HEK293 (cell line): ENCODE measurements around the gene CNOT4.

Experiments
- BCL11A ChIP-seq: fragments of 450-650 bp; formaldehyde crosslinking; IDR thresholded peaks from 2 replicates; pipeline ENCODE4 v1.5.1; 2016; ENCODE audit warnings: low read depth, missing biosample characterization, missing genetic modification characterization
- GLIS2 ChIP-seq: fragments of 450-650 bp; formaldehyde crosslinking; IDR thresholded peaks from 2 replicates; pipeline ENCODE4 v1.5.1; 2016; ENCODE audit warnings: missing biosample characterization, missing genetic modification characterization
- KLF16 ChIP-seq: fragments of 450-650 bp; formaldehyde crosslinking; IDR thresholded peaks from 2 replicates; pipeline ENCODE4 v1.5.1; 2017; ENCODE audit warnings: missing biosample characterization, missing genetic modification characterization
- KLF8 ChIP-seq: fragments of 450-650 bp; formaldehyde crosslinking; IDR thresholded peaks from 2 replicates; pipeline ENCODE4 v1.5.1; 2016; ENCODE audit warnings: missing biosample characterization, missing genetic modification characterization
- MYNN ChIP-seq: fragments of 450-650 bp; formaldehyde crosslinking; IDR thresholded peaks from 2 replicates; pipeline ENCODE4 v1.5.1; 2016; ENCODE audit warnings: missing biosample characterization, missing genetic modification characterization, borderline replicate concordance
- TRIM28 ChIP-seq: IDR thresholded peaks from 2 replicates; pipeline ENCODE4 v1.6.1; 2011; ENCODE audit warnings: low read length, control low read depth, borderline replicate concordance
- YY1 ChIP-seq: fragments of 450-650 bp; formaldehyde crosslinking; IDR thresholded peaks from 2 replicates; pipeline ENCODE4 v1.5.1; 2018; ENCODE audit warnings: missing biosample characterization, missing genetic modification characterization
- ZBTB48 ChIP-seq: fragments of 450-650 bp; formaldehyde crosslinking; IDR thresholded peaks from 2 replicates; pipeline ENCODE4 v1.5.1; 2016; ENCODE audit warnings: missing biosample characterization, missing genetic modification characterization
- ZBTB8A ChIP-seq: fragments of 450-650 bp; formaldehyde crosslinking; IDR thresholded peaks from 2 replicates; pipeline ENCODE4 v1.5.1; 2016; ENCODE audit warnings: missing biosample characterization, missing genetic modification characterization
- ZNF10 ChIP-seq: fragments of 450-650 bp; formaldehyde crosslinking; IDR thresholded peaks from 2 replicates; pipeline ENCODE4 v1.5.1; 2017; ENCODE audit warnings: missing biosample characterization, missing genetic modification characterization
- ZNF112 ChIP-seq: fragments of 450-650 bp; formaldehyde crosslinking; IDR thresholded peaks from 2 replicates; pipeline ENCODE4 v1.5.0; 2017; ENCODE audit warnings: missing biosample characterization, missing genetic modification characterization
- ZNF138 ChIP-seq: fragments of 450-650 bp; formaldehyde crosslinking; IDR thresholded peaks from 2 replicates; pipeline ENCODE4 v1.5.1; 2016; ENCODE audit warnings: missing biosample characterization, missing genetic modification characterization, borderline replicate concordance
- ZNF16 ChIP-seq: fragments of 450-650 bp; formaldehyde crosslinking; IDR thresholded peaks from 2 replicates; pipeline ENCODE4 v1.5.1; 2016; ENCODE audit warnings: low read depth, missing biosample characterization, missing genetic modification characterization
- ZNF174 ChIP-seq: fragments of 450-650 bp; formaldehyde crosslinking; IDR thresholded peaks from 2 replicates; pipeline ENCODE4 v1.5.0; 2017; ENCODE audit warnings: missing biosample characterization, mild to moderate bottlenecking, missing genetic modification characterization
- ZNF2 ChIP-seq: fragments of 450-650 bp; formaldehyde crosslinking; IDR thresholded peaks from 2 replicates; pipeline ENCODE4 v1.5.1; 2016; ENCODE audit warnings: missing biosample characterization, missing genetic modification characterization
- ZNF214 ChIP-seq: fragments of 450-650 bp; formaldehyde crosslinking; IDR thresholded peaks from 2 replicates; pipeline ENCODE4 v1.5.1; 2017; ENCODE audit warnings: missing biosample characterization, mild to moderate bottlenecking, missing genetic modification characterization, borderline replicate concordance
- ZNF221 ChIP-seq: fragments of 450-650 bp; formaldehyde crosslinking; IDR thresholded peaks from 2 replicates; pipeline ENCODE4 v1.5.1; 2017; ENCODE audit warnings: missing biosample characterization, missing genetic modification characterization, borderline replicate concordance
- ZNF223 ChIP-seq: fragments of 450-650 bp; formaldehyde crosslinking; IDR thresholded peaks from 2 replicates; pipeline ENCODE4 v1.5.1; 2016; ENCODE audit warnings: missing biosample characterization, missing genetic modification characterization
- ZNF24 ChIP-seq: fragments of 450-650 bp; formaldehyde crosslinking; IDR thresholded peaks from 2 replicates; pipeline ENCODE4 v1.5.1; 2016; ENCODE audit warnings: missing biosample characterization, missing genetic modification characterization
- ZNF354C ChIP-seq: fragments of 450-650 bp; formaldehyde crosslinking; IDR thresholded peaks from 2 replicates; pipeline ENCODE4 v1.5.1; 2016; ENCODE audit warnings: missing biosample characterization, missing genetic modification characterization, low read depth, borderline replicate concordance
- ZNF366 ChIP-seq: fragments of 450-650 bp; formaldehyde crosslinking; conservative IDR thresholded peaks from 2 replicates; pipeline ENCODE4 v1.5.1; 2016; ENCODE audit warnings: missing biosample characterization, missing genetic modification characterization
- ZNF433 ChIP-seq: fragments of 450-650 bp; formaldehyde crosslinking; IDR thresholded peaks from 2 replicates; pipeline ENCODE4 v1.5.1; 2016; ENCODE audit warnings: missing biosample characterization, missing genetic modification characterization, low read depth
- ZNF549 ChIP-seq: fragments of 450-650 bp; IDR thresholded peaks from 2 replicates; pipeline ENCODE4 v1.5.1; 2018; ENCODE audit warnings: missing biosample characterization, missing genetic modification characterization, mild to moderate bottlenecking, inconsistent platforms, moderate library complexity
- ZNF624 ChIP-seq: fragments of 450-650 bp; formaldehyde crosslinking; IDR thresholded peaks from 2 replicates; pipeline ENCODE4 v1.5.1; 2017; ENCODE audit warnings: missing biosample characterization, missing genetic modification characterization
- ZNF658 ChIP-seq: fragments of 450-650 bp; formaldehyde crosslinking; IDR thresholded peaks from 2 replicates; pipeline ENCODE4; 2016; ENCODE audit warnings: missing biosample characterization, missing genetic modification characterization
- ZNF660 ChIP-seq: fragments of 450-650 bp; IDR thresholded peaks from 2 replicates; pipeline ENCODE4 v1.5.1; 2018; ENCODE audit warnings: missing biosample characterization, mild to moderate bottlenecking, missing genetic modification characterization
- ZNF701 ChIP-seq: fragments of 450-650 bp; formaldehyde crosslinking; IDR thresholded peaks from 2 replicates; pipeline ENCODE4 v1.5.1; 2016; ENCODE audit warnings: missing biosample characterization, missing genetic modification characterization
- ZNF76 ChIP-seq: fragments of 450-650 bp; formaldehyde crosslinking; IDR thresholded peaks from 2 replicates; pipeline ENCODE4; 2016; ENCODE audit warnings: low read depth, missing biosample characterization, missing genetic modification characterization, borderline replicate concordance
- ZNF777 ChIP-seq: fragments of 450-650 bp; formaldehyde crosslinking; IDR thresholded peaks from 2 replicates; pipeline ENCODE4 v1.5.1; 2017; ENCODE audit warnings: missing biosample characterization, missing genetic modification characterization, borderline replicate concordance
- ZNF791 ChIP-seq: fragments of 450-650 bp; formaldehyde crosslinking; IDR thresholded peaks from 2 replicates; pipeline ENCODE4 v1.5.1; 2016; ENCODE audit warnings: missing biosample characterization, missing genetic modification characterization
- ZNF843 ChIP-seq: fragments of 450-650 bp; formaldehyde crosslinking; IDR thresholded peaks from 2 replicates; pipeline ENCODE4 v1.5.1; 2016; ENCODE audit warnings: missing biosample characterization, missing genetic modification characterization
- TF ChIP-seq, protein P1 (sequence below): sonication (generic); formaldehyde crosslinking; IDR thresholded peaks from 2 replicates; pipeline ENCODE4 v1.8.1; 2022; ENCODE audit warnings: mild to moderate bottlenecking, moderate library complexity, missing genetic modification reagents
- TF ChIP-seq, protein P2 (sequence below): fragments of 450-650 bp; formaldehyde crosslinking; IDR thresholded peaks from 2 replicates; pipeline ENCODE4 v1.5.1; 2016; ENCODE audit warnings: missing biosample characterization, missing genetic modification characterization
- TF ChIP-seq, protein P3 (sequence below): fragments of 450-650 bp; formaldehyde crosslinking; IDR thresholded peaks from 2 replicates; pipeline ENCODE4 v1.5.1; 2016; ENCODE audit warnings: missing biosample characterization, missing genetic modification characterization
- TF ChIP-seq, protein P4 (sequence below): fragments of 450-650 bp; formaldehyde crosslinking; IDR thresholded peaks from 2 replicates; pipeline ENCODE4 v1.5.0; 2017; ENCODE audit warnings: missing biosample characterization, missing genetic modification characterization, borderline replicate concordance

The CNOT4 gene

DNA sequence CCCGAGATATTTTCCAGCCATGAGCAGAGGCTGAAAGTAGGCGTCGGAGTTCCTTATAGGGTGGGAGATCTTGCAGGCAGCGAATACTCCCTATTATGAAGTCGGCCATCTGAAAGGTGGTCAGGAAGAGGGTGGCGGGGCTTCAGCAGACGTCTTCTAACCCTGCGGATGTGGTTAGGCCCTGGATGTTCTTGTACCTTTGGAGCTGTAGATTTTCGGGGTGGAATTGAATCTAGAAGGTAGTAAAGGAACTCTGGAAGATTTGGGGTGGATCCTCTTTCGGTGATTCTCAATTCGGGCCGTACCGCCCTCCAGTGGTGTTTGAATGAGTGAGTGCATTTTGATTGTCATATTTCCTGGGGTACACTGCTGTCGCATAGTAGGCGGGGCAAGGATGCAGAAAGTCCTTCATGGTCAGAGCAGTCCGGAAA is 48.5 kb upstream of the CNOT4 start (continued):
- TF ChIP-seq TRIM28, result 0 out of 2 replicates have a peak, but pooled peaks have one; percentile 2
- no peak for TF ChIP-seq ZNF76 (tag by site-specific recombination)
- no peak for TF ChIP-seq BCL11A (tag by site-specific recombination)
- no peak for TF ChIP-seq KLF8 (tag by site-specific recombination)
- TF ChIP-seq ZNF221, result no peak
- no peak for TF ChIP-seq ZNF777 (tag by site-specific recombination)
- TF ChIP-seq MYNN (tag by site-specific recombination), result no peak
- no peak for TF ChIP-seq ZNF658 (tag by site-specific recombination)
- TF ChIP-seq ZNF549 (tag by site-specific recombination), result no peak
- no peak for TF ChIP-seq ZNF843 (tag by site-specific recombination)
- TF ChIP-seq, protein P1, sequence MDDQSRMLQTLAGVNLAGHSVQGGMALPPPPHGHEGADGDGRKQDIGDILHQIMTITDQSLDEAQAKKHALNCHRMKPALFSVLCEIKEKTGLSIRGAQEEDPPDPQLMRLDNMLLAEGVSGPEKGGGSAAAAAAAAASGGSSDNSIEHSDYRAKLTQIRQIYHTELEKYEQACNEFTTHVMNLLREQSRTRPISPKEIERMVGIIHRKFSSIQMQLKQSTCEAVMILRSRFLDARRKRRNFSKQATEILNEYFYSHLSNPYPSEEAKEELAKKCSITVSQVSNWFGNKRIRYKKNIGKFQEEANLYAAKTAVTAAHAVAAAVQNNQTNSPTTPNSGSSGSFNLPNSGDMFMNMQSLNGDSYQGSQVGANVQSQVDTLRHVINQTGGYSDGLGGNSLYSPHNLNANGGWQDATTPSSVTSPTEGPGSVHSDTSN (CRISPR knock-in tag), result no peak
- TF ChIP-seq ZNF24 (tag by site-specific recombination), result 0 out of 2 replicates have a peak, but pooled peaks have one; percentile 21
- no peak for TF ChIP-seq ZNF16 (tag by site-specific recombination)
- TF ChIP-seq, protein P2, sequence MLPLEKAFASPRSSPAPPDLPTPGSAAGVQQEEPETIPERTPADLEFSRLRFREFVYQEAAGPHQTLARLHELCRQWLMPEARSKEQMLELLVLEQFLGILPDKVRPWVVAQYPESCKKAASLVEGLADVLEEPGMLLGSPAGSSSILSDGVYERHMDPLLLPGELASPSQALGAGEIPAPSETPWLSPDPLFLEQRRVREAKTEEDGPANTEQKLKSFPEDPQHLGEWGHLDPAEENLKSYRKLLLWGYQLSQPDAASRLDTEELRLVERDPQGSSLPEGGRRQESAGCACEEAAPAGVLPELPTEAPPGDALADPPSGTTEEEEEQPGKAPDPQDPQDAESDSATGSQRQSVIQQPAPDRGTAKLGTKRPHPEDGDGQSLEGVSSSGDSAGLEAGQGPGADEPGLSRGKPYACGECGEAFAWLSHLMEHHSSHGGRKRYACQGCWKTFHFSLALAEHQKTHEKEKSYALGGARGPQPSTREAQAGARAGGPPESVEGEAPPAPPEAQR (tag by site-specific recombination), result no peak
- TF ChIP-seq GLIS2, result no peak
- no peak for TF ChIP-seq ZNF112
- no peak for TF ChIP-seq ZNF366 (tag by site-specific recombination)
- no peak for TF ChIP-seq ZBTB48
- TF ChIP-seq ZNF354C (tag by site-specific recombination), result no peak
- no peak for TF ChIP-seq ZNF214 (tag by site-specific recombination)
- TF ChIP-seq KLF16 (tag by site-specific recombination), result no peak
- TF ChIP-seq, protein P3, sequence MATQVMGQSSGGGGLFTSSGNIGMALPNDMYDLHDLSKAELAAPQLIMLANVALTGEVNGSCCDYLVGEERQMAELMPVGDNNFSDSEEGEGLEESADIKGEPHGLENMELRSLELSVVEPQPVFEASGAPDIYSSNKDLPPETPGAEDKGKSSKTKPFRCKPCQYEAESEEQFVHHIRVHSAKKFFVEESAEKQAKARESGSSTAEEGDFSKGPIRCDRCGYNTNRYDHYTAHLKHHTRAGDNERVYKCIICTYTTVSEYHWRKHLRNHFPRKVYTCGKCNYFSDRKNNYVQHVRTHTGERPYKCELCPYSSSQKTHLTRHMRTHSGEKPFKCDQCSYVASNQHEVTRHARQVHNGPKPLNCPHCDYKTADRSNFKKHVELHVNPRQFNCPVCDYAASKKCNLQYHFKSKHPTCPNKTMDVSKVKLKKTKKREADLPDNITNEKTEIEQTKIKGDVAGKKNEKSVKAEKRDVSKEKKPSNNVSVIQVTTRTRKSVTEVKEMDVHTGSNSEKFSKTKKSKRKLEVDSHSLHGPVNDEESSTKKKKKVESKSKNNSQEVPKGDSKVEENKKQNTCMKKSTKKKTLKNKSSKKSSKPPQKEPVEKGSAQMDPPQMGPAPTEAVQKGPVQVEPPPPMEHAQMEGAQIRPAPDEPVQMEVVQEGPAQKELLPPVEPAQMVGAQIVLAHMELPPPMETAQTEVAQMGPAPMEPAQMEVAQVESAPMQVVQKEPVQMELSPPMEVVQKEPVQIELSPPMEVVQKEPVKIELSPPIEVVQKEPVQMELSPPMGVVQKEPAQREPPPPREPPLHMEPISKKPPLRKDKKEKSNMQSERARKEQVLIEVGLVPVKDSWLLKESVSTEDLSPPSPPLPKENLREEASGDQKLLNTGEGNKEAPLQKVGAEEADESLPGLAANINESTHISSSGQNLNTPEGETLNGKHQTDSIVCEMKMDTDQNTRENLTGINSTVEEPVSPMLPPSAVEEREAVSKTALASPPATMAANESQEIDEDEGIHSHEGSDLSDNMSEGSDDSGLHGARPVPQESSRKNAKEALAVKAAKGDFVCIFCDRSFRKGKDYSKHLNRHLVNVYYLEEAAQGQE (tag by site-specific recombination), result no peak
- TF ChIP-seq ZBTB8A, result no peak
- TF ChIP-seq ZNF138, result no peak
- no peak for TF ChIP-seq ZNF2 (tag by site-specific recombination)
- no peak for TF ChIP-seq ZNF174 (tag by site-specific recombination)
- TF ChIP-seq ZNF624 (tag by site-specific recombination), result no peak
- TF ChIP-seq ZNF10 (tag by site-specific recombination), result no peak
- TF ChIP-seq ZNF660 (tag by site-specific recombination), result peak; percentile 36; the same call in 1 of the 2 replicates
- no peak for TF ChIP-seq ZNF223 (tag by site-specific recombination)
- no peak for TF ChIP-seq ZNF791 (tag by site-specific recombination)
- no peak for TF ChIP-seq ZNF701 (tag by site-specific recombination)
- no peak for TF ChIP-seq ZNF433
- TF ChIP-seq, protein P4, sequence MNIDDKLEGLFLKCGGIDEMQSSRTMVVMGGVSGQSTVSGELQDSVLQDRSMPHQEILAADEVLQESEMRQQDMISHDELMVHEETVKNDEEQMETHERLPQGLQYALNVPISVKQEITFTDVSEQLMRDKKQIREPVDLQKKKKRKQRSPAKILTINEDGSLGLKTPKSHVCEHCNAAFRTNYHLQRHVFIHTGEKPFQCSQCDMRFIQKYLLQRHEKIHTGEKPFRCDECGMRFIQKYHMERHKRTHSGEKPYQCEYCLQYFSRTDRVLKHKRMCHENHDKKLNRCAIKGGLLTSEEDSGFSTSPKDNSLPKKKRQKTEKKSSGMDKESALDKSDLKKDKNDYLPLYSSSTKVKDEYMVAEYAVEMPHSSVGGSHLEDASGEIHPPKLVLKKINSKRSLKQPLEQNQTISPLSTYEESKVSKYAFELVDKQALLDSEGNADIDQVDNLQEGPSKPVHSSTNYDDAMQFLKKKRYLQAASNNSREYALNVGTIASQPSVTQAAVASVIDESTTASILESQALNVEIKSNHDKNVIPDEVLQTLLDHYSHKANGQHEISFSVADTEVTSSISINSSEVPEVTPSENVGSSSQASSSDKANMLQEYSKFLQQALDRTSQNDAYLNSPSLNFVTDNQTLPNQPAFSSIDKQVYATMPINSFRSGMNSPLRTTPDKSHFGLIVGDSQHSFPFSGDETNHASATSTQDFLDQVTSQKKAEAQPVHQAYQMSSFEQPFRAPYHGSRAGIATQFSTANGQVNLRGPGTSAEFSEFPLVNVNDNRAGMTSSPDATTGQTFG (tag by site-specific recombination), result no peak
- TF ChIP-seq YY1 (tag by site-specific recombination), result no peak
